ENCODE results near the gene FAM163B.

FAM163B gene

DNA sequence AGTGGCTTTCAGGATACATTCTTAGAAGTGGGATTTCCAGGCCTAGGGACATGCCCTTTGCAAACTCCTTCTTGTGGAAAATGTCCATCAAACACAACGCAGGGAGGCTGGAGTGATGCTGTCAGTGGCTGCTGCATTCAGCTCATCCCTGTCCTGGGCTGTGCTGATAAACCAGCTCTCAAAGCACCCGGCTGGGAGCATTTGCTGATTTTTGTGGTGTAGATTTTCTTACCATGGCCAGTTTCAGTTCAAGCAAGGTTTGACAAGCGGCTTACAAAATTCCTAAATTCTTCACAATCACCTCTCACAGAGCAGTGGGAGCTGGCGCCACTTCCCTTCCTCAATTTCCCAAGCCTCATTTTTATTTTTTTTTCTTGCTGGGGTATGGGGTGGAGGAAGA is 28.2 kb downstream of the FAM163B start:
- DNase-seq (ENCODE audit: low spot score) = no peak

- DNase-seq (ENCODE audit: low spot score) = no peak
Observed at GRCh38 chr9:133580419-133580738, 28.8 kb downstream of the FAM163B start.

- DNase-seq (ENCODE audit: low spot score) = no peak
Observed at GRCh38 chr9:133579601-133580418, 29.4 kb downstream of the FAM163B start.

DNA sequence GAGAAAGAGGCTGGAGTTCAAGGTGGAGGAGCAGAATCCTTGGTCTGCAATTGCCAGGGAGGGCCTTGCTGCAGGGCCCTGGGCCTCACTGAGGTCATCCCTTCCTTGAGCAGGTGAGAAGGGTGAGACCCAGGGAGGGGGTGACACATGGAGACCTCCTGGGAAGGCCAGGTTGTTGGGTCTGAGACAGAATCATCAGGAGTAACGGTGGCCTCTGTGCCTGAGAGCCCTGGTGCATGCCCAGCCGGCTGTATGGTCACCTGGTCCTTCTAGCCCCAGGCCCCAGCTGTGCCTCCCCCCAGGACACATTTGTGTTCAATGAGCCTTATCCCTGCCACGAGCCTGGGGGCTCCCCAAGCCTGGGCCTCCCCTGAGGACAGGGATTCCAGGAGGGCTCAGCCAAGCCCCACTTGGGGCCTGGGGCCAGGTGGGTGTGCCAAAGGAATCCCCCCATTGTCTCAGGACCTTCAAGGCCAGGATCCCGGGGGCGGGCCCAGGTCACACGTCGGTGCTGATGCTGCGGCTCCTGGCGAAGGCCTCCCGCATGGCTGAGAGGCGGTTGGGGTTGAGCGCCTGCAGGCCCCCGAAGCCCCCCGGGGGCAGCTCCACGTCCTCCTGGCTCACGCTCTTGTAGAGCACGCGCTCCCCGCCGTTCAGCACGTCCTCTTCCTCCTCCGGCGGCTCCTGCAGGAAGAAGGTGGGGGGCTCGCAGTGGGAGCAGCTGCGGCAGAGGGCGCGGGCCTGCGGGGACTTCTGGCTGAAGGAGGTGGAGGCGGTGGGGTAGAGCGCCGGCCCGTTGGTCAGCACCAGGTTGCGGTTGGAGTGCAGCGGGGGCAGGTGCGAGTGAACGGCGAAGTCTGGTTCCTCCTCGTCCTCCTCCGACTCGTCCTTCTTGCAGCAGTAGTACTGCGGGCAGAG is 30.4 kb downstream of the FAM163B start:
- DNase-seq (ENCODE audit: low spot score) = no peak

- no peak for DNase-seq (ENCODE audit: low spot score)
Observed at GRCh38 chr9:133577737-133578112, 31.5 kb downstream of the FAM163B start.

DNA sequence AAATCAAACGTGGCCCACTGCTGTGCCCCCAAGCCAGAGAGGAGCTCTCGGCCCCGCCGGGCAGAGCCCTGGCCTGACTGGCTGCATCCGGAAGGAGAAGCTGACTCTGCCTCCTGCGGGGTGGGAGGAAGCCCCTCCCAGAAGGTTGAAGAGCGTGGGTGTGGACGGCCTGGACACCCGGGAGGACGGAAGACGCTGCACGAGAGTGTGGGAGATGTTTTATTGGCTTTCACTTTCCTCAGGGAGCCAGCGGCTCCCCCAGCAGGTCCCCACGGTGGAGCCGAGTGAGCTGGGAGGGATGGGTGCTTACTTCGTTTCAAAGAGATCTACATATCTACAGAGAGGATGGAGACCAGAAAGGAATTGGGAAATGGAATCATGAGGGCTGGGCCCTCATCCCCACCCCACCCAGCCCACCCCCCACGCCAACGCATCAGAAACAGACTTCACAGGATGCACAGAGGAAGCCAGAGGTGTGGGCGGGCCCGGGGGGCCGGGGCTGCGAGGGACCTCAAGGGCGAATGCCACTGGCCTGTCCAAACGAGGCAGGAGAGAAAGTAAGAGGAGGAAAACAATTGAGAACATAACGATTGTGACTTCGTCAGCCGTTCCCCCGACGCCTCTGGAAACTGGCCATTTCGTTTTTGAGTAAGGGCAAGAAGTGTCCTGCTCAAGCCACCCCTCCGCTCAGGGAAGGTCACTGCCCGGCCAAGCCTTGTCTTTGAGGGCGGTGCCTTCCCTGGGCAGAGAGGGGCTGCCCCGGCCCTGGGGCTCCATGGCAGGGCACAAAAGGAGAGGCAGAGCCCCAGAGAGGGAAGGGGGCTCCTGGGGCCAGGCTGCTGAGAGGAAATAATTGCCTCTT is 32.1 kb downstream of the FAM163B start:
- no peak for DNase-seq (ENCODE audit: low spot score)

DNA sequence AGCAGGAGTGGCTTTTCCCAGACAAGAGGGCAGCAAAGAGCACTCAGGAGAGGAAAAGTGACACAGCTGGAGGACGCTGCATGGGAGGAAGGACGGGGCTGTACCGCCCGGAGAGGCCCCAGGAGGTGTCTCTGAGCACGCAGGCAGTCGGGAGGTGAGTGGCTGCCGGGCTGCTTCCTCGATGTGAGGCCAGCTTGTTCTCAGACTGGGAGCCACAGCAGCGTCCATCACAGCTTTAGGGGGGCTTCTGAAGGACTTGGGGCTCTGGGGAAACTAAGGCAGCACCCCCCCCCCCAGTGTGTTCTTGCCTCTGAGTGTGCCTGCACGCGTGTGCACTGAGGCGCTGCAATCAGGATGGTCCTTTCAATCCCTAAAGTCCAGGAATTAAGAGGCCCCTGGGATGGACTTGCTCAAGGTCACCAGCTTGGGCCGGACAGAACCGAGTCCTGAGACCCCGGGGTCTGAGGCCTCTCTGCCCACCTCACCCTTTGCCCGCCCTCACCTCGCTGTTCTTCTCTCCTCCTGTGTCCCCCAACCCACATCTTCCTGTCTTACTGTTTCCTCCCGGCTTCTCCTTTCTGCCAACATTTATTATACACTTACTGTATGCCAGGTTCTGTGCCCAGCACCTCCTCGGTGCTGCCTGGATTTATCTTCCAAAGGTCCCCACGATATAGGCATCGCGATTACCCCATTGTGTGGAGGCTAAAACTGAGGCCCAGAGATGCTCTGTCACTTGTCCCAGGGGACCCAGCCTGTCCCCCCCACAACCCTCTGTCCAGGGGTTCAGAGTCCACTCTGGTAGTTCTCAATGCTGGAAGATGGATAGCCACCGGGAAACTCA is 32.9 kb downstream of the FAM163B start:
- no peak for DNase-seq (ENCODE audit: low spot score)

- DNase-seq (ENCODE audit: low spot score) = no peak
Observed at GRCh38 chr9:133575186-133576030, 33.8 kb downstream of the FAM163B start.

GRCh38 chr9:133574771-133575170 is 34.4 kb downstream of the FAM163B start:
- DNase-seq (ENCODE audit: low spot score) = no peak

- DNase-seq (ENCODE audit: low spot score) = no peak
Observed at GRCh38 chr9:133573791-133574515, 35.2 kb downstream of the FAM163B start.

DNA sequence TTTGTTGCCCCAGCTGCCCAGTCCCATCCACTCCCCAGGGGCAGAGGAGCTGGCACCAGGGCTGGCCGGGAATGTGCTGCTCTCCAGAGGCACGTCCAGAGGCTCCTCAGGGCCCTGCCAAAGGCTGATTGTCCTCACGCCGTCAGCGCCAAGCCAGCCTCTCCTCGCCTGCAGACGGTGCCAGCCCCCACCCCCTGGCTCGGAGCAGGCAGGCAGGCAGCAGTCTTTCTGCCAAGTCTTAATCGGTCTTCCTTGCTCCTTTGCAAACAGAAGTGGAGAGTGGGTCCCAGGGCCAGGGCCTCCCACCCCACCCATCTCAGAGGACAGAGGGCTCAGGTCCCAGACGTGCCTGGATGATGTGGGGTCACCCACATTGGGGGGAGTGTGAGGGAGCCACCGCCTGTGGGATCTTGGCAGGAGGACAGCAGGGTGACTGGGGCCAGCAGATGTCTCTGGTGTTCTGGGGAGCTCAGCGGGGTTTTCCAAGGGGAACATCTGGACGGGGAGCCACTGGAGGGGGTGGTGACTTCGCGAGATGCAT is 36.3 kb downstream of the FAM163B start:
- no peak for DNase-seq (ENCODE audit: low spot score)

GRCh38 chr9:133571896-133572595 is 37.1 kb downstream of the FAM163B start:
- no peak for DNase-seq (ENCODE audit: low spot score)

DNA sequence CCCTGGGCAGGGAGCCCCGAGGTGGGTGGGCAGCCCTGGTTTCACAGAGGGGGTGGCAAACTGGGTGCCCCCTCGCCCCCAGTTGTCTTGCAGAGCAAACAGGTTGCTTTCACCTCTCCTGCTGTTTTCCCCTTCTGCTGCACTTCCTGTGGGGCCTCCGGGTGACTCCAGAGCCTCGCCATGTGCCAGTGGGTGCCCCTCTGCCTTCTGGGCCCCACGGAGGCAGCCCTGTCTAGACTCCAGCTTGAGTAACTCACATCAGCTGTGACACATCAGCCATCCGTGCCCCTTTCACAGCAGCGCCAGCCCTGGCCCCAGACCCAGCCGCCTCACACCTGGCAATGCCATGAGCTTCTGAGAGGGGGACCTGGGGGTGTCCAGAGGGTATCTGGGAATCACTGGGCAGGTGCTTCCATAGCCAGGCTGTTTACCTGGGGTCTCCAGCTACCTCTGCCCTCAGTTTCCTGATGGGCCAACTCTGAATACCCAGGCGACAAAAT is 37.7 kb downstream of the FAM163B start:
- no peak for DNase-seq (ENCODE audit: low spot score)

- DNase-seq (ENCODE audit: low spot score) = no peak
Observed at GRCh38 chr9:133570691-133571080, 38.5 kb downstream of the FAM163B start.

DNA sequence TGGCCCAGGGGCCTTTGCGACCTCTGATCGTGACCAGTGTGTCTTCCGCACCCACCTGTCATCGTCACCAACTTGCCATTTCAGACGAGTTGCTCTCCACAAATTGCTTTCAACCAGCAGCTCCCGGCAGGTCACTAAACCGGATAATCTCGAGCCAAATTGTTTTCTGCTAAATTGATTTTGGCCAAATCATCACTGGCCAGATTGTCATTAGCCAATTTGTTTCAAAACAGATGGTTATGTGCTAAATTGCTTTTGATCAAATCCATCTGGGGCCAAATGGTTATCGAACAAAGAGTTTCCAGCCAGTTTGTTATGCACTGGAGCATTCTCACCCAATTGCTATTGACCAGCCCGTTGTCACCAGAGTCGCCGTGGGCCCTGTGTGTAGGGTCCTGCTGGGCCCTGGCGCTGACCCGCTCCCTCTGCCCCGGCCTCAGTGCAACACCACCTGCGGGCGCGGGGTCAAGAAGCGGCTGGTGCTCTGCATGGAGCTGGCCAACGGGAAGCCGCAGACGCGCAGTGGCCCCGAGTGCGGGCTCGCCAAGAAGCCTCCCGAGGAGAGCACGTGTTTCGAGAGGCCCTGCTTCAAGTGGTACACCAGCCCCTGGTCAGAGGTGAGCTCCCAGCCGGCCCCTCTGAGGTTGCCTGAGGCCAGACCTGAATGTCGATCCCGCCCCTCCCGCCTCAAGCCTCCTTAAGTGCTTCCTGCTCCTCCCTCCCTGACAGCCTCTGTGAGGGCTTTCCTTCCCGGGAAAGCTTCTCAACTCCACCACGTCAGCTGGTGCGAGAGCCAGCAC is 39.1 kb downstream of the FAM163B start:
- DNase-seq (ENCODE audit: low spot score) = no peak

DNA sequence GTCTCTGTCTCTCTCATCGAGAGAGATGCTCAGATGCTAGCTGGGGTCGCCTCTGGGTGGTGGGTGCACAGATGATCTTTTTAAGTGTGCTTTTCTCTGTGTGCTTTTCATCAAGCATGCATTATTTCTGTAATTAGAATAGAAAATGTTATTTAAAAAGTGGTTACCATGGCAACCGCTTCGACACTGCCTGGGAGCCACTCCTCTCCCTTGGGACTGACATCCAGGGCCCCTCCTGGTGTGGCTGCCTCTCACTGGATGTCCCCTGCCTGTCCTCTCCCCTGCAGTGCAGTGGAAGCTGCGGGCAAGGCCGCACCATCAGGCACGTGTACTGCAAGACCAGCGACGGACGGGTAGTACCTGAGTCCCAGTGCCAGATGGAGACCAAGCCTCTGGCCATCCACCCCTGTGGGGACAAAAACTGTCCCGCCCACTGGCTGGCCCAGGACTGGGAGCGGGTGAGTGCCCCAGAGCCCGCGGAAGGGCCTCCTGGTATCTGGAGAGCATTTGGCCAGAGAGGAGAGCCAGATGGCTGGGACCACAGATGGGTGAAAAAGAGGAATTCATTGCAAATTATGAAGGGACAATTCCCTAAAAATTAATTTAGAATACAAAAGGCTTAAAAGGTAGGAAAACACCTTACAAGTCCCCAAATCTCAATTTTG is 39.9 kb downstream of the FAM163B start:
- no peak for DNase-seq (ENCODE audit: low spot score)

DNA sequence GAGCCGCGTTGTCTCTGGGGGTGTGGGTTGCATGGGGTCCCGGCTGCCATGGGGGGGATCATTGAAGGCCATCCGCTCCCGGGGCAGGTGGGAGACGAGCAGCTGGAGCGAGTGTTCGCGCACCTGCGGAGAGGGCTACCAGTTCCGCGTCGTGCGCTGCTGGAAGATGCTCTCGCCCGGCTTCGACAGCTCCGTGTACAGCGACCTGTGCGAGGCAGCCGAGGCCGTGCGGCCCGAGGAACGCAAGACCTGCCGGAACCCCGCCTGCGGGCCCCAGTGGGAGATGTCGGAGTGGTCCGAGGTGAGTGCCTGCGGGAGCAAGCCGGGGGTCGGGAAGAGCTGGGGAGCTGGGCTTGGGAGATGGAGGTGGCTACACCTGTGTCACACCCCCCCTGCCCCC is 41.0 kb downstream of the FAM163B start:
- DNase-seq (ENCODE audit: low spot score) = no peak

Data from AG08396 (cell line).